HEK293 (cell line): ENCODE measurements around the gene MYOC.

Experiments
- CTCF ChIA-PET: fragments of 350-600 bp; formaldehyde crosslinking; extraction: SDS; loops from one replicate; lab custom pipeline; 2021; ENCODE audit warnings: antibody characterized with exemption; lab: Yijun Ruan, JAX
- POLR2A ChIA-PET: fragments of 300-600 bp; formaldehyde crosslinking; extraction: SDS; loops from one replicate; lab custom pipeline; 2020; ENCODE audit warnings: antibody characterized with exemption, inconsistent platforms; lab: Yijun Ruan, JAX
- H3K27ac ChIP-seq: fragments of 200-500 bp; sonication (Bioruptor generic); 2 replicates; pipeline ENCODE4 v1.5.1; 2014; ENCODE audit warnings: low read depth, low read length, control low read depth, inconsistent platforms; ENCODE audit errors: extremely low read depth
- H3K36me3 ChIP-seq, 2 experiments: fragments of 200-500 bp in 1 of 2; sonication (Bioruptor generic) in 1 of 2; 1 replicate in 1 of 2; 2 replicates in 1 of 2; pipeline ENCODE4 v1.5.1; 2014 to 2017; ENCODE audit warnings: inconsistent platforms in 2 of 2, low read length in 2 of 2; ENCODE audit not compliant: control insufficient read depth in 2 of 2, insufficient read depth in 1 of 2
- H3K4me1 ChIP-seq: fragments of 200-500 bp; sonication (Bioruptor generic); 2 replicates; pipeline ENCODE4 v1.5.1; 2014; ENCODE audit warnings: mild to moderate bottlenecking, low read length, inconsistent platforms; ENCODE audit not compliant: control insufficient read depth, insufficient read depth
- H3K4me3 ChIP-seq: 2 replicates; pipeline ENCODE4 v1.5.1; 2011; ENCODE audit warnings: low read depth, mild to moderate bottlenecking, control low read depth, low read length, moderate library complexity
- H3K9me3 ChIP-seq: fragments of 200-500 bp; sonication (Bioruptor generic); 2 replicates; pipeline ENCODE4 v1.5.1; 2014; ENCODE audit warnings: low read depth, low read length, inconsistent platforms; ENCODE audit not compliant: control insufficient read depth, insufficient read depth
- PRDM6 ChIP-seq: fragments of 450-650 bp; formaldehyde crosslinking; IDR thresholded peaks from 2 replicates; pipeline ENCODE4 v1.5.1; 2017; ENCODE audit warnings: missing biosample characterization, missing genetic modification characterization
- YY1 ChIP-seq: fragments of 450-650 bp; formaldehyde crosslinking; IDR thresholded peaks from 2 replicates; pipeline ENCODE4 v1.5.1; 2018; ENCODE audit warnings: missing biosample characterization, missing genetic modification characterization
- ZBTB49 ChIP-seq: fragments of 450-650 bp; formaldehyde crosslinking; IDR thresholded peaks from 2 replicates; pipeline ENCODE4 v1.5.1; 2016; ENCODE audit warnings: missing biosample characterization, missing genetic modification characterization, low read depth
- ZBTB7A ChIP-seq: fragments of 450-650 bp; formaldehyde crosslinking; IDR thresholded peaks from 2 replicates; pipeline ENCODE4 v1.5.1; 2016; ENCODE audit warnings: low read depth, missing biosample characterization, missing genetic modification characterization
- ZFP3 ChIP-seq: fragments of 450-650 bp; formaldehyde crosslinking; IDR thresholded peaks from 2 replicates; pipeline ENCODE4 v1.5.1; 2016; ENCODE audit warnings: low read depth, missing biosample characterization, missing genetic modification characterization
- ZNF18 ChIP-seq: fragments of 450-650 bp; formaldehyde crosslinking; IDR thresholded peaks from 2 replicates; pipeline ENCODE4 v1.5.1; 2016; ENCODE audit warnings: missing biosample characterization, missing genetic modification characterization
- ZNF19 ChIP-seq: fragments of 450-650 bp; formaldehyde crosslinking; IDR thresholded peaks from 2 replicates; pipeline ENCODE4; 2016; ENCODE audit warnings: missing biosample characterization, missing genetic modification characterization, low read depth
- ZNF223 ChIP-seq: fragments of 450-650 bp; formaldehyde crosslinking; IDR thresholded peaks from 2 replicates; pipeline ENCODE4 v1.5.1; 2016; ENCODE audit warnings: missing biosample characterization, missing genetic modification characterization
- ZNF23 ChIP-seq: fragments of 450-650 bp; formaldehyde crosslinking; IDR thresholded peaks from 2 replicates; pipeline ENCODE4 v1.5.1; 2016; ENCODE audit warnings: missing biosample characterization, missing genetic modification characterization, borderline replicate concordance
- ZNF248 ChIP-seq: fragments of 450-650 bp; formaldehyde crosslinking; IDR thresholded peaks from 2 replicates; pipeline ENCODE4 v1.5.1; 2017; ENCODE audit warnings: missing biosample characterization, missing genetic modification characterization
- ZNF280C ChIP-seq: fragments of 450-650 bp; formaldehyde crosslinking; IDR thresholded peaks from 2 replicates; pipeline ENCODE4 v1.5.1; 2016; ENCODE audit warnings: missing biosample characterization, missing genetic modification characterization
- ZNF311 ChIP-seq: fragments of 450-650 bp; formaldehyde crosslinking; IDR thresholded peaks from 2 replicates; pipeline ENCODE4 v1.5.1; 2017; ENCODE audit warnings: missing biosample characterization, missing genetic modification characterization, borderline replicate concordance
- ZNF362 ChIP-seq: fragments of 450-650 bp; formaldehyde crosslinking; IDR thresholded peaks from 2 replicates; pipeline ENCODE4 v1.5.1; 2016; ENCODE audit warnings: missing biosample characterization, missing genetic modification characterization
- ZNF426 ChIP-seq: fragments of 450-650 bp; formaldehyde crosslinking; IDR thresholded peaks from 2 replicates; pipeline ENCODE4 v1.5.1; 2017; ENCODE audit warnings: missing biosample characterization, missing genetic modification characterization, mild to moderate bottlenecking, inconsistent platforms, moderate library complexity
- ZNF596 ChIP-seq: fragments of 450-650 bp; IDR thresholded peaks from 2 replicates; pipeline ENCODE4 v1.5.0; 2018; ENCODE audit warnings: missing biosample characterization, mild to moderate bottlenecking, missing genetic modification characterization, moderate library complexity
- ZNF701 ChIP-seq: fragments of 450-650 bp; formaldehyde crosslinking; IDR thresholded peaks from 2 replicates; pipeline ENCODE4 v1.5.1; 2016; ENCODE audit warnings: missing biosample characterization, missing genetic modification characterization
- ZNF837 ChIP-seq: fragments of 450-650 bp; formaldehyde crosslinking; IDR thresholded peaks from 2 replicates; pipeline ENCODE4 v1.5.1; 2016; ENCODE audit warnings: missing biosample characterization, missing genetic modification characterization

MYOC gene

GRCh38 chr1:171676823-171677222 lies 24.3 kb upstream of the MYOC start:
- no peaks in the 10 kb centered on the region for H3K9me3 ChIP-seq
- POLR2A ChIA-PET, result no interaction called here
- no peak overlapping the region for H3K4me3 ChIP-seq
- no peaks in the 10 kb centered on the region for H3K4me1 ChIP-seq
- no peaks in the 10 kb centered on the region for H3K36me3 ChIP-seq
- H3K27ac ChIP-seq, result no peak overlapping the region
- TF ChIP-seq ZNF362 (no peak), ZNF837 (tag by site-specific recombination) (no peak), YY1 (tag by site-specific recombination) (no peak), ZFP3 (tag by site-specific recombination) (no peak), ZNF19 (tag by site-specific recombination) (no peak), ZNF248 (tag by site-specific recombination) (no peak), ZNF596 (tag by site-specific recombination) (no peak), ZNF18 (tag by site-specific recombination) (no peak), ZBTB49 (tag by site-specific recombination) (no peak), ZBTB7A (no peak), PRDM6 (tag by site-specific recombination) (no peak), ZNF23 (no peak)
- CTCF ChIA-PET, result interaction anchor here (0.5 to 1.5 kb wide), 3 partner anchors 32 to 54 kb away, joined by 3 to 4 read pairs (median 4); no protein-coding TSS in a partner anchor

- H3K4me1 ChIP-seq, result no peaks in the 10 kb centered on the region
- TF ChIP-seq ZNF311 (tag by site-specific recombination) (no peak), ZNF701 (tag by site-specific recombination) (no peak), ZNF223 (tag by site-specific recombination) (no peak), ZNF280C (tag by site-specific recombination) (no peak), ZNF426 (tag by site-specific recombination) (no peak)
- no peak overlapping the region for H3K27ac ChIP-seq
- CTCF ChIA-PET, result interaction anchor here (0.6 to 1.4 kb wide), 3 partner anchors 19 to 593 kb away, joined by 3 to 5 read pairs (median 4); no protein-coding TSS in a partner anchor
- no peaks in the 10 kb centered on the region for H3K36me3 ChIP-seq
- POLR2A ChIA-PET, result no interaction called here
- H3K4me3 ChIP-seq, result no peak overlapping the region
- no peaks in the 10 kb centered on the region for H3K9me3 ChIP-seq
These were observed 22.2 kb upstream of the MYOC start for GRCh38 chr1:171674431-171675405.
